DOHH2 (cell line): Measurements from ENCODE around the gene TRIM9.

ENCODE experiments used
- H3F3A ChIP-seq: fragments of 200-600 bp; sonication (generic), shearing (Covaris generic); 2 replicates; pipeline ENCODE4 v1.6.0; 2016; ENCODE audit warnings: antibody characterized with exemption, mild to moderate bottlenecking; ENCODE audit not compliant: control insufficient read depth, insufficient read depth
- H3K27ac ChIP-seq: fragments of 200-600 bp; sonication (generic); 2 replicates; pipeline ENCODE4 v1.5.1; 2014; ENCODE audit warnings: low read depth, mild to moderate bottlenecking, low read length, moderate library complexity
- H3K27me3 ChIP-seq: fragments of 200-600 bp; sonication (generic); 2 replicates; pipeline ENCODE4 v1.6.1; 2014; ENCODE audit warnings: mild to moderate bottlenecking, low read length, mixed read lengths; ENCODE audit not compliant: control insufficient read depth
- H3K36me3 ChIP-seq: fragments of 200-600 bp; sonication (generic); 2 replicates; pipeline ENCODE4 v1.6.1; 2014; ENCODE audit warnings: mild to moderate bottlenecking, low read length, moderate library complexity, mixed read lengths; ENCODE audit not compliant: control insufficient read depth
- H3K4me1 ChIP-seq: fragments of 200-600 bp; sonication (generic); 2 replicates; pipeline ENCODE4 v1.6.1; 2014; ENCODE audit warnings: mild to moderate bottlenecking, low read length, mixed read lengths; ENCODE audit not compliant: control insufficient read depth
- H3K4me2 ChIP-seq: fragments of 200-600 bp; sonication (generic); 2 replicates; pipeline ENCODE4 v1.6.0; 2014; ENCODE audit warnings: mild to moderate bottlenecking, low read length, moderate library complexity
- H3K4me3 ChIP-seq: fragments of 200-600 bp; sonication (generic); 2 replicates; pipeline ENCODE4 v1.5.1; 2014; ENCODE audit warnings: mild to moderate bottlenecking, low read length, mixed read lengths
- H3K79me2 ChIP-seq: fragments of 200-600 bp; sonication (generic); 2 replicates; pipeline ENCODE4 v1.6.1; 2014; ENCODE audit warnings: mild to moderate bottlenecking, low read length, mixed read lengths; ENCODE audit not compliant: control insufficient read depth
- H3K9me2 ChIP-seq: fragments of 200-600 bp; sonication (generic); replicated peaks from 2 replicates; pipeline ENCODE4 v1.6.1; 2014; ENCODE audit warnings: mild to moderate bottlenecking, low read length, mixed read lengths; ENCODE audit not compliant: control insufficient read depth
- H3K9me3 ChIP-seq: fragments of 200-600 bp; sonication (generic); 2 replicates; pipeline ENCODE4 v1.6.1; 2014; ENCODE audit warnings: antibody characterized with exemption, low read length, mixed read lengths; ENCODE audit not compliant: control insufficient read depth, insufficient read depth
- H4K20me1 ChIP-seq: fragments of 200-600 bp; sonication (generic); 2 replicates; pipeline ENCODE4 v1.6.0; 2014; ENCODE audit warnings: low read depth, mild to moderate bottlenecking, antibody characterized with exemption, low read length, moderate library complexity; ENCODE audit not compliant: control insufficient read depth, insufficient read depth
- EZH2phosphoT487 ChIP-seq: fragments of 200-600 bp; sonication (generic); IDR thresholded peaks from 2 replicates; pipeline ENCODE4 v1.6.1; 2017; ENCODE audit warnings: borderline replicate concordance, mild to moderate bottlenecking, antibody characterized with exemption, low read length, moderate library complexity, mixed read lengths
- TF ChIP-seq, protein P1 (sequence below): fragments of 200-600 bp; sonication (generic); IDR thresholded peaks from one replicate; pipeline ENCODE4 v1.5.1; 2014; ENCODE audit warnings: antibody characterized with exemption, mild to moderate bottlenecking, low read depth, low read length; ENCODE audit not compliant: poor library complexity, severe bottlenecking

Gene TRIM9

GRCh38 chr14:50967790-50968189, 127.1 kb downstream of the TRIM9 start:
- Histone ChIP-seq H4K20me1 (no peaks in the 10 kb centered on the region), H3F3A (peaks cover 2% of the 10 kb centered on the region; the same call in 1 of the 2 replicates), H3K79me2 (no peaks in the 10 kb centered on the region), H3K9me3 (no peaks in the 10 kb centered on the region), H3K4me2 (no peak overlapping the region), H3K27ac (no peak overlapping the region), H3K9me2 (no peaks in the 10 kb centered on the region), H3K4me3 (no peak overlapping the region), H3K36me3 (no peaks in the 10 kb centered on the region), H3K4me1 (no peaks in the 10 kb centered on the region), H3K27me3 (no peaks in the 10 kb centered on the region)
- TF ChIP-seq, protein P1, sequence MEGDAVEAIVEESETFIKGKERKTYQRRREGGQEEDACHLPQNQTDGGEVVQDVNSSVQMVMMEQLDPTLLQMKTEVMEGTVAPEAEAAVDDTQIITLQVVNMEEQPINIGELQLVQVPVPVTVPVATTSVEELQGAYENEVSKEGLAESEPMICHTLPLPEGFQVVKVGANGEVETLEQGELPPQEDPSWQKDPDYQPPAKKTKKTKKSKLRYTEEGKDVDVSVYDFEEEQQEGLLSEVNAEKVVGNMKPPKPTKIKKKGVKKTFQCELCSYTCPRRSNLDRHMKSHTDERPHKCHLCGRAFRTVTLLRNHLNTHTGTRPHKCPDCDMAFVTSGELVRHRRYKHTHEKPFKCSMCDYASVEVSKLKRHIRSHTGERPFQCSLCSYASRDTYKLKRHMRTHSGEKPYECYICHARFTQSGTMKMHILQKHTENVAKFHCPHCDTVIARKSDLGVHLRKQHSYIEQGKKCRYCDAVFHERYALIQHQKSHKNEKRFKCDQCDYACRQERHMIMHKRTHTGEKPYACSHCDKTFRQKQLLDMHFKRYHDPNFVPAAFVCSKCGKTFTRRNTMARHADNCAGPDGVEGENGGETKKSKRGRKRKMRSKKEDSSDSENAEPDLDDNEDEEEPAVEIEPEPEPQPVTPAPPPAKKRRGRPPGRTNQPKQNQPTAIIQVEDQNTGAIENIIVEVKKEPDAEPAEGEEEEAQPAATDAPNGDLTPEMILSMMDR: no peak
- TF ChIP-seq EZH2phosphoT487: no peak

DNA sequence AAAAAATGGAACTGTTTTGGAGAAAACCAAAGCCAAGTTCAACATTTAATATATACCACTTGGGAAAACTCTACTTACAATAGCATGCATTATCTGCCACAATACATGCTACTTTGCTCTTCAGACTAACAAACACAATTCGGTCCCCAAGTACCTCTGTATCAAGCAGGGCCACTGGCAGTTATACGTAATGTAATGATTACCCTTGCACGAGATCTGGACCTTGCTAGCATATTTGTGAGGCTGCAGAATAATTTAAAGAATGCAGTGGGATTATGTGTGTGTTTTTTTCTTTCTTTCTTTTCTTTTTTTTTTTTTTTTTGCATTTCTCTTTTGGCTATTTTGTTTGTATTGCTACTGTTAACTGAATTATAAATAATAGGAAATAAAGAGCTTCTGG, 127.8 kb downstream of the TRIM9 start:
- Histone ChIP-seq H4K20me1 (no peaks in the 10 kb centered on the region), H3K27me3 (no peaks in the 10 kb centered on the region), H3K36me3 (no peaks in the 10 kb centered on the region), H3K79me2 (no peaks in the 10 kb centered on the region), H3K4me1 (no peaks in the 10 kb centered on the region), H3K9me2 (no peaks in the 10 kb centered on the region), H3K4me2 (no peak overlapping the region), H3K9me3 (no peaks in the 10 kb centered on the region), H3F3A (peaks cover 2% of the 10 kb centered on the region; the same call in 1 of the 2 replicates), H3K27ac (no peak overlapping the region), H3K4me3 (no peak overlapping the region)
- TF ChIP-seq, protein P1: no peak
- no peak for TF ChIP-seq EZH2phosphoT487

DNA sequence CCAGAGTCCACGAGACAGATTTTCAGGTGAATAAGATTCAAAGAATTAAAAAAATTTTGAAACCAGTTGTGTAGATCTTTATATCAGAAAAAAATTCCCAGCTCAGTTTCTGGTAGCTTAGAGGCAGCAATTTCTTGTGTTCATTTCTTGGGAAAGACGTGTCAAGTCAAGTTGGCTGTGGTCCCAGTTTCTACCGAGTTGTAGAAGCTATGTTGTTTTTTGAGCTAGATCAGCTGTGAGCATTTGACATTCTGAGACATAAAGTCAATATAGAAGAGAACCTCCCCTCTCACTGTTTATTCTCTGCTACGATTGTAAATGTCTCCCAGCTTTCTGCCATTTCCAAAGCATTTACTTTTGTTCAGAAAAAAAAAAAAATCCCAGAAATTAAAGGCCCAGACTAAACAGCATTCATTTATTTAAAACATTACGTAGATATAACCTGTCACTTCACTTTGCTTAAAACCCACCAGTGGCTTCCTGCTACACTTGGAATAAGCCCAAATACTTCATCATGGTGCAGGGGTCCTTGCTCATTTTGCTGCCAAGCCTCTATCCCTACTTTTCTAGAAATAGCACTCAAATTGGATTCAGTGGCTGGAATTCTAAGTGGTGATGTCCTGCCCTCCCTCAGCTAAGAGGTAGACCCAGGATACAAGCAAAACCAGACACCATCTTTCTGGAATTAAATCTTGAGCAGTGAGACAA, 130.1 kb downstream of the TRIM9 start:
- no peak overlapping the region for H3K27ac ChIP-seq
- no peaks in the 10 kb centered on the region for H3K9me2 ChIP-seq
- H3K27me3 ChIP-seq: 0 out of 2 replicates have a peak, but pooled peaks cover 2% of the 10 kb centered on the region
- H3K4me1 ChIP-seq: peaks cover 12% of the 10 kb centered on the region
- H3K4me2 ChIP-seq: no peak overlapping the region
- H3F3A ChIP-seq: peaks cover 2% of the 10 kb centered on the region; the same call in 1 of the 2 replicates
- H3K79me2 ChIP-seq: no peaks in the 10 kb centered on the region
- H3K9me3 ChIP-seq: no peaks in the 10 kb centered on the region
- H4K20me1 ChIP-seq: no peaks in the 10 kb centered on the region
- TF ChIP-seq EZH2phosphoT487: no peak
- TF ChIP-seq, protein P1: no peak
- H3K4me3 ChIP-seq: no peak overlapping the region
- no peaks in the 10 kb centered on the region for H3K36me3 ChIP-seq
